ENCODE measurements around the gene DLGAP4.

DLGAP4 gene

DNA sequence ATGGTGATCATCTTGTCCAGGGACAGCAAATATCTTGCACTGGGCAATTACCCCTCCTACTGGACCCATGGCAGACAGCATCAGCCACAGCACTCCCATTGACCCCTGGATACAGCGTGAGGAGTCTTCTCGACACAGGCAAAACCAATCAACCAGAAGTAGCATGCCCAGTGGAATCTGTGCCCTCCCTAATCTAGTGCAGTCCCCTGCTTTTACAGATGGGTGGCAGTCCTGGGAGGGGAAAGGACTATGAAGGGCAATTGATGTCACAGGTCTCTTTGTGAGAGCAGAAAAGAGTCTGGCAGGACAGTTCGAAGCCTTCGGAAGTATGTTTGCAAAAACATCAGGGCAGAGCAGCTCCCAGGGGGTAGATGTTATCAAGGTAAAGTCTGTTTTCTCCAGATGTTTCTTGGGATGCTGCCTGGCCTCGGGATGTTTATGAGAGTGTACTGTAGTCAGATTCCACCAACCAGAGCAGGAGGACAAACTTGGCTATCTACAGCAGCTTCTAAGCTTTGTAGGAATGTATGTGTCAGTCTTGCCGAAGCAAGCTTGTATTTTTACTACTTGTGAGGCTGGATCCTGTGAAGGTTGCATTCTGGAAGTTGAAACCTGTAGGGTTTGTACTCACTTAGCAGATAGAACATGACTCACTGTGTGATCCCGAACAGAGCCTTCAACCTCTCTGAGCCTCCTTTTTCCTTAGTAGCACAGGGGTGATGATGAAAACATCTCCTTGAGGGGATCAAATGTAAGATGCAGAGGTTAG lies 172.2 kb downstream of the DLGAP4 start:
- Histone ChIP-seq H3K4me3 (replicated peaks; ENCODE audit: insufficient read depth, low read length) (no peak overlapping the region), H3K27ac (replicated peaks) (no peak overlapping the region), H3K27me3 (ENCODE audit: insufficient read depth, poor library complexity, severe bottlenecking) (no peaks in the 10 kb centered on the region)
- TF ChIP-seq SPI1 (IDR thresholded peaks at IDR 0.05; ENCODE audit: borderline replicate concordance, low read depth) = no peak
- DNase-seq (ENCODE audit: low read depth in 1 of 2, low spot score in 1 of 2) = no peak

DNA sequence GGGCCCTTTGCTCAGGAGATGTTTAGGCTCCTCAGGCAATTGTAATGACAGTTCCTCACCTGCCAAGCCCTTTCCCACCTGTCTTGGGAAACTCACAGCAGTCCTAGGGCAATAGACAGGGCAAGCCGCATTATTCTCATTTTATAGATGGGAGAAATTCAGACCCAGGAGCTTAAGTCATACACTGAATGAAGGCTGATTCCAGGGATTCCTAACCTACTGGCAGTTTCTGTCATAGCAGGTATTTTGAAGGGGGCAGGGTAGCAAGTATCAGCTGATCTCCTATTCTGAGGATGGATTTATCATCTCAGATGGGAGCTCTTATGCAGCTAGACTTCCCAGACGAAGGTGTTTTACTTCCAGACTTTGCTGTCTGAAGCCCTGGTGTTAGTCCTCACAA lies 173.8 kb downstream of the DLGAP4 start:
- TF ChIP-seq SPI1 (IDR thresholded peaks at IDR 0.05; ENCODE audit: borderline replicate concordance, low read depth) = no peak
- TF ChIP-seq, protein P1, sequence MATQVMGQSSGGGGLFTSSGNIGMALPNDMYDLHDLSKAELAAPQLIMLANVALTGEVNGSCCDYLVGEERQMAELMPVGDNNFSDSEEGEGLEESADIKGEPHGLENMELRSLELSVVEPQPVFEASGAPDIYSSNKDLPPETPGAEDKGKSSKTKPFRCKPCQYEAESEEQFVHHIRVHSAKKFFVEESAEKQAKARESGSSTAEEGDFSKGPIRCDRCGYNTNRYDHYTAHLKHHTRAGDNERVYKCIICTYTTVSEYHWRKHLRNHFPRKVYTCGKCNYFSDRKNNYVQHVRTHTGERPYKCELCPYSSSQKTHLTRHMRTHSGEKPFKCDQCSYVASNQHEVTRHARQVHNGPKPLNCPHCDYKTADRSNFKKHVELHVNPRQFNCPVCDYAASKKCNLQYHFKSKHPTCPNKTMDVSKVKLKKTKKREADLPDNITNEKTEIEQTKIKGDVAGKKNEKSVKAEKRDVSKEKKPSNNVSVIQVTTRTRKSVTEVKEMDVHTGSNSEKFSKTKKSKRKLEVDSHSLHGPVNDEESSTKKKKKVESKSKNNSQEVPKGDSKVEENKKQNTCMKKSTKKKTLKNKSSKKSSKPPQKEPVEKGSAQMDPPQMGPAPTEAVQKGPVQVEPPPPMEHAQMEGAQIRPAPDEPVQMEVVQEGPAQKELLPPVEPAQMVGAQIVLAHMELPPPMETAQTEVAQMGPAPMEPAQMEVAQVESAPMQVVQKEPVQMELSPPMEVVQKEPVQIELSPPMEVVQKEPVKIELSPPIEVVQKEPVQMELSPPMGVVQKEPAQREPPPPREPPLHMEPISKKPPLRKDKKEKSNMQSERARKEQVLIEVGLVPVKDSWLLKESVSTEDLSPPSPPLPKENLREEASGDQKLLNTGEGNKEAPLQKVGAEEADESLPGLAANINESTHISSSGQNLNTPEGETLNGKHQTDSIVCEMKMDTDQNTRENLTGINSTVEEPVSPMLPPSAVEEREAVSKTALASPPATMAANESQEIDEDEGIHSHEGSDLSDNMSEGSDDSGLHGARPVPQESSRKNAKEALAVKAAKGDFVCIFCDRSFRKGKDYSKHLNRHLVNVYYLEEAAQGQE (IDR thresholded peaks at IDR 0.05; ENCODE audit: insufficient replicate concordance, low read depth) = no peak
- TF ChIP-seq, protein P2, sequence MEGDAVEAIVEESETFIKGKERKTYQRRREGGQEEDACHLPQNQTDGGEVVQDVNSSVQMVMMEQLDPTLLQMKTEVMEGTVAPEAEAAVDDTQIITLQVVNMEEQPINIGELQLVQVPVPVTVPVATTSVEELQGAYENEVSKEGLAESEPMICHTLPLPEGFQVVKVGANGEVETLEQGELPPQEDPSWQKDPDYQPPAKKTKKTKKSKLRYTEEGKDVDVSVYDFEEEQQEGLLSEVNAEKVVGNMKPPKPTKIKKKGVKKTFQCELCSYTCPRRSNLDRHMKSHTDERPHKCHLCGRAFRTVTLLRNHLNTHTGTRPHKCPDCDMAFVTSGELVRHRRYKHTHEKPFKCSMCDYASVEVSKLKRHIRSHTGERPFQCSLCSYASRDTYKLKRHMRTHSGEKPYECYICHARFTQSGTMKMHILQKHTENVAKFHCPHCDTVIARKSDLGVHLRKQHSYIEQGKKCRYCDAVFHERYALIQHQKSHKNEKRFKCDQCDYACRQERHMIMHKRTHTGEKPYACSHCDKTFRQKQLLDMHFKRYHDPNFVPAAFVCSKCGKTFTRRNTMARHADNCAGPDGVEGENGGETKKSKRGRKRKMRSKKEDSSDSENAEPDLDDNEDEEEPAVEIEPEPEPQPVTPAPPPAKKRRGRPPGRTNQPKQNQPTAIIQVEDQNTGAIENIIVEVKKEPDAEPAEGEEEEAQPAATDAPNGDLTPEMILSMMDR (IDR thresholded peaks at IDR 0.05; ENCODE audit: insufficient read depth, low read length) = no peak
- no peak for TF ChIP-seq GABPA (IDR thresholded peaks at IDR 0.05; ENCODE audit: low read depth)
- no peak for TF ChIP-seq POLR2AphosphoS5 (IDR thresholded peaks at IDR 0.05; ENCODE audit: low read depth)

DNA sequence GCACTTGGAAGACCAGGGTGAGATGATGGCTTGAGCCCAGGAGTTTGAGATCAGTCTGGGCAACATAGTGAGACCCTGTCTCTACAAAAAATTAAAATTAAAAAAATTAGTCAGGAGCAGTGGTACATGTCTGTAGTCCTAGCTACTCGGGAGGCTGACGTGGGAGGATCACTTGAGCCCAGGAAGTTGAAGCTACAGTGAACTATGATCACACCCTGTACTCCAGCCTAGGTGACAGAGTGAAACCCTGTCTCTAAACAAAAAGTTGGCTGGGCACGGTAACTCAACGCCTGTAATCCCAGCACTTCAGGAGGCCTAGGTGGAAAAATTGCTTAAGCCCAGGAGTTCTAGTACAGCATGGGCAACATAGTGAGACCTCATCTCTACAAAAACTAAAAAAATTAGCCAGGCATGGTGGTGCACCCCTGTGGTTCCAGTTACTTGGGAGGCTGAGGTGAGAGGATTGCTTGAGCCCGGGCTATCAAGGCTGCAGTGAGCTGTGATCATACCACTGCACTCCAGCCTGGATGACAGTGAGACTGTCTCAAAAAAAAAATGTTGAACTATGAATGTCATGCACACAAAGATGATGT lies 174.4 kb downstream of the DLGAP4 start:
- TF ChIP-seq SPI1 (IDR thresholded peaks at IDR 0.05; ENCODE audit: borderline replicate concordance, low read depth) (no peak), POLR2AphosphoS5 (IDR thresholded peaks at IDR 0.05; ENCODE audit: low read depth) (no peak), GABPA (IDR thresholded peaks at IDR 0.05; ENCODE audit: low read depth) (no peak)
- TF ChIP-seq, protein P2 (IDR thresholded peaks at IDR 0.05; ENCODE audit: insufficient read depth, low read length) = no peak
- TF ChIP-seq, protein P1 (IDR thresholded peaks at IDR 0.05; ENCODE audit: insufficient replicate concordance, low read depth) = no peak
- Histone ChIP-seq H3K4me3 (replicated peaks; ENCODE audit: insufficient read depth, low read length) (no peak overlapping the region), H3K27ac (replicated peaks) (no peak overlapping the region), H3K27me3 (ENCODE audit: insufficient read depth, poor library complexity, severe bottlenecking) (no peaks in the 10 kb centered on the region)
- DNase-seq (ENCODE audit: low read depth in 1 of 2, low spot score in 1 of 2) = no peak

More for the DNA sequence above, 173.8 kb downstream of the DLGAP4 start:
- Histone ChIP-seq H3K27me3 (ENCODE audit: insufficient read depth, poor library complexity, severe bottlenecking) (no peaks in the 10 kb centered on the region), H3K4me3 (replicated peaks; ENCODE audit: insufficient read depth, low read length) (no peak overlapping the region), H3K27ac (replicated peaks) (no peak overlapping the region)
- DNase-seq (ENCODE audit: low read depth in 1 of 2, low spot score in 1 of 2) = no peak

DNA sequence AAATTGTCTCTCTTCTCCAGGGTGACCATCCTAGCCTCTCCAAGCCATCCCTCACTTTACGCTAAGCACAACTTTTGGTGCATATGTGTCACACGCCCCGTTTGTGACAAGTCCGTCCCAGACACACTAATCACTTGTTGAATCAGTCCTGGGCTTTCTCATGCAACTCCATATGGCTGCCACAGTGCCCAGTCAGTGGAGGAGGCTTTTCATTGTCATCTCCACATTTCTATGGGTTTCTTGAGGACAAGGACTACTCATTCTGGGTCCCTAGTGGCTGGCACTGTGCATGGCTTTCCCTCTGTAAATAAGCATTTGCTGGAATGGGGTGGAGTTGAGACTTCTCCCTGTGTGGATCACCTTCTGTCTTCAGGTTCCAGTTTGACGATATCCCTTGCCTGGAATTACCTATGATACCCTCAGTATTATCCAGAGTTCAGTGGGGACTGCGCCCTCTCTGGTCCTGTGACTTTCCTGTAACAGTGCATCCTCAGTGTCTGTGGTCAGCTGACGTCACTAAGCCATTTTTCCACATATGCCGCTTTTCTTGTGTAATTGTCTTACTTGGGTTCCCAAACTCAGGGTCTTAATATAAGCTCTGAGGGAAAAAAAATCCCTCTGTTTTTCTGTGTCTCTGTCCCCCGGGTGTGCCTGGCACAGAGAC lies 175.4 kb downstream of the DLGAP4 start:
- no peak overlapping the region for H3K27ac ChIP-seq (replicated peaks)
- peak in 1 of 2 experiments; percentile 39 for DNase-seq (ENCODE audit: low read depth in 1 of 2, low spot score in 1 of 2)
- TF ChIP-seq, protein P1 (IDR thresholded peaks at IDR 0.05; ENCODE audit: insufficient replicate concordance, low read depth) = no peak
- TF ChIP-seq, protein P2 (IDR thresholded peaks at IDR 0.05; ENCODE audit: insufficient read depth, low read length) = peak; percentile 18

More for the DNA sequence above, 175.4 kb downstream of the DLGAP4 start:
- no peak overlapping the region for H3K4me3 ChIP-seq (replicated peaks; ENCODE audit: insufficient read depth, low read length)
- no peaks in the 10 kb centered on the region for H3K27me3 ChIP-seq (ENCODE audit: insufficient read depth, poor library complexity, severe bottlenecking)
